Measurements from ENCODE around the gene SF3B2. TPM values are rescaled to one million over a fixed set of nuclear protein-coding genes. Genes with fewer than 3 reads are reported as not detected.
"Not testable (repeated sequence)": the region's sequence is repeated elsewhere in the genome, so short reads cannot be mapped to it uniquely, and the experiment has no call there.

SF3B2 gene
- total RNA-seq, 1 experiment from 2014 or later, result 194 TPM

DNA sequence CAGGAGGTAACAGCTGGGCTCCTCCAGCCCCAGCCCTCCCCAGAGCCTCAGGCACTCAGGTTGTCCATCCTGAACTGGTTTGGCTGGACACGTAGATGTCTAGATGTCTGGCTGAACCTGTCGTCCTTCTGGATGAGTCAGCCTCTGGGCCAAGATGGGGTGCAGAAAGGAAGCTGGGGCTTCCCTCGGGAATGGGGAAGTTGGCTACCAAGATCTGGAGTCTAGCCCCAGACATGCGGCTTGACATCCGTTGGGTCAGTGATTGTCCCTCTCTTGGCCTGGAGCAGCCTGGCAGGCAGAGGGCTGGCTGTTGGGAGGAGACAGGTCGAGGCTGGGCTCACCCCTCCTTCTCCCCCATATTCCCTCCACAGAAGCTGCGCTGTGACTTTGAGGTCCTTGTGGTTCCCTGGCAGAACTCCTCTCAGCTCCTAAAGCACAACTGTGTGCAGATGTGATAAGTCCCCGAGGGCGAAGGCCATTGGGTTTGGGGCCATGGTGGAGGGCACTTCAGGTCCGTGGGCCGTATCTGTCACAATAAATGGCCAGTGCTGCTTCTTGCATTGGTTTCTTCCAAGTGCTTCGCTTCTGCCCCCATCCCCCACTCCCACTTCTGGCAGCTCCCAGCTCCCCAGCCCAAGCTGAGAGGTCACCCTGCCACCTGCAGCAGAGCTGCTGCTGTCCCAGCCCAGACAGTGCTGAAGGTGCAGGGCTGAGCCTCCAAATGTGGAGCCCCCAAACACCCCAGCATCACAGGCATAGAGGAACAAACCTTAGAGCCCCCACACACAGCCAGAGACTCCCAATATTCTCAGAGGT is 39.0 kb upstream of the SF3B2 start:
- peak; percentile 62 for DNase-seq
- Histone ChIP-seq H3K36me3 (replicated peaks; ENCODE audit: control insufficient read depth, insufficient read depth, low read length) (no peaks in the 10 kb centered on the region), H3K4me3 (ENCODE audit: insufficient read depth, low read depth, low read length) (no peak overlapping the region), H3K27me3 (ENCODE audit: control insufficient read depth, insufficient read depth, low read length) (no peaks in the 10 kb centered on the region; the same call in 1 of the 2 replicates)

DNA sequence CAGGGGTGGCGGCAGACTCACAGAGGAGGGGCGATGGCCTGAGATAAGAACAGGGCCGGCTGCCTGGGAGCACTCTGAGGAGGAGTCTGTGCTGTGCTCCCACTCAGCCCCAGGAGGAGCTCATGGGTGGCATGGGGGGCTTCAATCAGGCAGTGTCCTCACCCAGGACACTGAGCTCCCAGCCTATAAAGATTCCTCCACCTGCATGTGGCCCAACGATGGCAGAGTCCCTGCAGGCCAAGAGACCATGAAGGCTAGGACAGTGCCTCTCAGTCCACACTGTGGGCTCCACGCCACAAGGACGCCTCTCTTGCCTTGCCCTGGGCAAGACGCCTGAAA is 38.4 kb upstream of the SF3B2 start:
- DNase-seq, result no peak
- no peaks in the 10 kb centered on the region; the same call in 1 of the 2 replicates for H3K27me3 ChIP-seq (ENCODE audit: control insufficient read depth, insufficient read depth, low read length)

DNA sequence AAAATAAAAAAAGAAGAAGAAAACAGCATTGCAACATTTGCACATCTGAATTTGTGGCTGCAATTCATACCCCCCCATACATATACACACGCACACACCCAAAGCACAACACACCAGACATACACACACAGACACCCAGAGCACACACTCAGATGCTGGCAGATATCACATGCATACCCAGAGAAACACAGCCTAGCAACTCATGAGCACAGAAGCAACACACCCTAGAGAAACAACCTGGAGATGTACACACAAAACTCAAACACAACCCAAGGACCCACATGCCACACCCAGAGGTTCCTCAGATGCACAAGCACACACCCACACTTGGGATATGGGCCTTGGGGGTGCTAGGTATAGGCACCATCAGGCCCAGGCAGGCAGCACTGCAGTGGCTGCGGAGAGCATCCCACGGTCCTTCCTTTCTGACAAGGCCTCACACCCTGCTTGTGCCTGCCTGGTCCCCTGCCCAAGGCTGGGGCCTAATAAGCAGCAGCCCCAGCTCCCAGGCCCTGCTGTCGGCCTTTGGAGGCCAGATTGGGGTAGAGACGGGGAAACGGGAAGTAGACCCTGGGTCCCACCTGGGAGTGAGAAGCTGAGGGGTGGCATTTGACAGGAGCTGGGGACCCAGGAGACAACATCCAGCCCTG is 37.2 kb upstream of the SF3B2 start:
- H3K36me3 ChIP-seq (replicated peaks; ENCODE audit: control insufficient read depth, insufficient read depth, low read length), result no peaks in the 10 kb centered on the region
- H3K4me3 ChIP-seq (ENCODE audit: insufficient read depth, low read depth, low read length), result no peak overlapping the region
- DNase-seq, result no peak
- no peaks in the 10 kb centered on the region; the same call in 1 of the 2 replicates for H3K27me3 ChIP-seq (ENCODE audit: control insufficient read depth, insufficient read depth, low read length)

More for the DNA sequence above, 38.4 kb upstream of the SF3B2 start:
- Histone ChIP-seq H3K36me3 (replicated peaks; ENCODE audit: control insufficient read depth, insufficient read depth, low read length) (no peaks in the 10 kb centered on the region), H3K4me3 (ENCODE audit: insufficient read depth, low read depth, low read length) (no peak overlapping the region)

DNA sequence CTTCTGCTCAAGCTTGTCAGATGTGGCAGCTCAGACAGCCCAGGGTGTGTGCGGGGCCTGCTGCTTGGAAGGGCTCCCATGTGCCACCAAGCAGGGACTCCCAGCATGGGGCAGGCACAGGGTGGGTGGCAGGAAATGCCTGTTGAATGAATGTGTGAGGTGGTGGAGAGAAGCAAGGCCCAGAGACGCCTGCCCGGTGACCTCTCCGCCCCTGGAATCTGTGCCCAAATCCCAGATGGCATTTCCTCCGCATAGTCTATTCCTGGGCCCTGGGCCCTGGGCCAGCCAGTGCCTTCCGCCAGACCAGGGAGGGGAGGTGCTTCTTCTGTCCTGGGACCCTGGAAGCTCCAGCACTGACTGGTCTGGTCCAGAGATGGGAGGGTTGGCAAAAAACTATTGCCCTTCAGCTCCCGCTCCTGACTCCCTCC is 36.7 kb upstream of the SF3B2 start:
- no peaks in the 10 kb centered on the region; the same call in 1 of the 2 replicates for H3K27me3 ChIP-seq (ENCODE audit: control insufficient read depth, insufficient read depth, low read length)
- DNase-seq, result no peak

DNA sequence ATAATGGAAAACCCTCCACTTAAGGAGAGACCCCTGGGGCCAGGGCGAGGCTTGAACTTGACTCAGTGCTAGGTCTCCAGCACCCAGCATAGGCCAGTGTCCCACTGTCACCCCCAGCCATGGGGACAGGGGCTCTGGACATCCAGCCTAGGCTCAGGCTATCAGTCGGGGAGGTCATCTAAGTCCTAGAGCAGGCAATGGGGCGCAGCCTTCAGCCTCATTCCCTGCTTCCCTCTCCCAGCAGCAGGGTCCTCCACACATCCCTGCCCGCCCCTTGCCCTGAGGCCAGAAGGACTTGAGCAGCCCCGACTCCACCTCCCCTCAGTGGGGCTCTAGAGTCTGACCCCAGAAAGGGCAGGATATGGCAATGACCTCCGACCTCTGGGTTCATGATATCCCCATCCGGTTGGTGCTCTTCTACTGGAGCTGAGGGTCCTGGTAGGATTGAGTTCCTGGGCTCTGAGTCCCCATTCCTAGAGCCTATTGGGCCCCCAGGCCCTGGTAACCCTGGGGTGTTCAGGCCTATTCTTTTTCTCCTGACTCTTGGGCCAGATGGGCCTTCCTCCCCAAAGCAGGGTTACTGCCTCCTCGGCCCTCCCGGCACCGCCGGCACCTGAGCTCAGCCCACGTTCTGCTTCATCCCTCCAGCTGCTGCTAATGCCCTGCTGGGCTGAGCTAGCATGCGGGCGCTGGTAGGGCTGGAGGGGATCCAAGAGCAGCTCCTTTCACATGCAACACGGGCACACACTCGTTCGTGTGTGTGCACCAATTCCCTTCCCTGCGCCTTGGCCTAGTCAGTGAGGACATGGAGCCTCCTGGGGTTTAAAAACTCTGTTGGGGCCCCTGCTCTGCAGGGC is 36.0 kb upstream of the SF3B2 start:
- Histone ChIP-seq H3K4me3 (ENCODE audit: insufficient read depth, low read depth, low read length) (no peak overlapping the region), H3K27me3 (ENCODE audit: control insufficient read depth, insufficient read depth, low read length) (no peaks in the 10 kb centered on the region; the same call in 1 of the 2 replicates), H3K36me3 (replicated peaks; ENCODE audit: control insufficient read depth, insufficient read depth, low read length) (no peaks in the 10 kb centered on the region)
- no peak for DNase-seq

More for the DNA sequence above, 36.7 kb upstream of the SF3B2 start:
- H3K36me3 ChIP-seq (replicated peaks; ENCODE audit: control insufficient read depth, insufficient read depth, low read length), result no peaks in the 10 kb centered on the region
- H3K4me3 ChIP-seq (ENCODE audit: insufficient read depth, low read depth, low read length), result no peak overlapping the region

DNA sequence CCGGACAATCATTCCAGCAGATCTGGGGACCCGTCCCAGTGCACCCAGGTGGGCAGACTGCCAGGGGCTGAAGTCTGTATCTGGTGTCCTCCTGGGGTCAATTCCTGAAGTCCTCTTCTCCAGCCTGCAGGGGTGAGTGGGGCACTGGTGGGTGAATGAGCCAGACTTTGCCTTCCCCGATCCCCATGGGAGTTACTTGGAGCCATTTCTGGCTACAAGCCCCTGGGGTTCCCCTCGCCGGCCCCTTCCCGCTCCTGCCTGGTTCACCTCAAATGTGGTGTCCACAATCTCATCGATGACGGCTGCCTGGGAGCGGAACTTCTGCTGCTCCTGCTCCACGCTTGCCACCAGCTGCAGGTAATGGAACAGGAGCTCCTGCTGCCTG is 35.4 kb upstream of the SF3B2 start:
- Histone ChIP-seq H3K27me3 (ENCODE audit: control insufficient read depth, insufficient read depth, low read length) (peaks cover 1% of the 10 kb centered on the region; the same call in 1 of the 2 replicates), H3K4me3 (ENCODE audit: insufficient read depth, low read depth, low read length) (no peak overlapping the region), H3K36me3 (replicated peaks; ENCODE audit: control insufficient read depth, insufficient read depth, low read length) (no peaks in the 10 kb centered on the region)
- no peak for DNase-seq

DNA sequence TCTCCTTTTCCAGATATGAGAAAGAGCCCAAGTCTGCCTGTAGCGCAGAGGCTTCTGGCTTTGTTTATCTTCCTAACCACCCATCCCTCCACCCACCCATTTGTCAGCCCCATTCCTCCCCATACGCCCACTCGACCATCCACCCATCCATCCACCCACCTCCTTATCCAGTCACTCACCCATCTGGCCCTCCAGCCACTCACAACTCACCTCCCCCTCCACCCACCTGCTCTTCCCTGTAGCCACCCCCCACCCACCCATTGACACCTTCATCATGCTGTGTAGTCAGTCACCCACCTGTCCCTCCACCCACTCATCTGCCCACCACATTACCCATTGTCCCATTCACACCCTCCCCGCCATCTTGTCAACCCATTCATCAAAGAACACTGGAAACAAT is 34.8 kb upstream of the SF3B2 start:
- no peak for DNase-seq
- Histone ChIP-seq H3K36me3 (replicated peaks; ENCODE audit: control insufficient read depth, insufficient read depth, low read length) (no peaks in the 10 kb centered on the region), H3K4me3 (ENCODE audit: insufficient read depth, low read depth, low read length) (no peak overlapping the region), H3K27me3 (ENCODE audit: control insufficient read depth, insufficient read depth, low read length) (peaks cover 3% of the 10 kb centered on the region; the same call in 1 of the 2 replicates)

DNA sequence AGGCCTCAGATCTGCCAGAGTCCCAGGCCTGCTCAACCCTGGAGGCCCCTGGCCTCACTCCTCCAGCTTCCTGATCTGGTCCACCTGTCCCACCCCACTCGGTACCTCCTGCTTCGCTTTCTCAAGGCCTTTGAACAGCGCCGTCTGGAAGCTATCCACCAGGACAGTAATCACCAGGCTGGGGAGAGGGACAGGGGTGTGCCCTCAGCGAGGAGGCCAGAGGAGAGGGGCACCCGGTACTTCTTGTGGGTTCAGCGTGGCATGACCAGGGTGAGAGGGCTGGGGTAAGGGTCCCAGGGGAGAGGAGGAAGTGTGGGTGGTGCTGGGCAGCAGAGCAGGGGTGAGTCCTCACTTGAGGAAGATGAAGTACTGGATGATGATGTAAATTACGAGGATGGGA is 32.0 kb upstream of the SF3B2 start:
- Histone ChIP-seq H3K27me3 (ENCODE audit: control insufficient read depth, insufficient read depth, low read length) (peaks cover 8% of the 10 kb centered on the region), H3K36me3 (replicated peaks; ENCODE audit: control insufficient read depth, insufficient read depth, low read length) (no peaks in the 10 kb centered on the region), H3K4me3 (ENCODE audit: insufficient read depth, low read depth, low read length) (no peak overlapping the region)
- no peak for DNase-seq

DNA sequence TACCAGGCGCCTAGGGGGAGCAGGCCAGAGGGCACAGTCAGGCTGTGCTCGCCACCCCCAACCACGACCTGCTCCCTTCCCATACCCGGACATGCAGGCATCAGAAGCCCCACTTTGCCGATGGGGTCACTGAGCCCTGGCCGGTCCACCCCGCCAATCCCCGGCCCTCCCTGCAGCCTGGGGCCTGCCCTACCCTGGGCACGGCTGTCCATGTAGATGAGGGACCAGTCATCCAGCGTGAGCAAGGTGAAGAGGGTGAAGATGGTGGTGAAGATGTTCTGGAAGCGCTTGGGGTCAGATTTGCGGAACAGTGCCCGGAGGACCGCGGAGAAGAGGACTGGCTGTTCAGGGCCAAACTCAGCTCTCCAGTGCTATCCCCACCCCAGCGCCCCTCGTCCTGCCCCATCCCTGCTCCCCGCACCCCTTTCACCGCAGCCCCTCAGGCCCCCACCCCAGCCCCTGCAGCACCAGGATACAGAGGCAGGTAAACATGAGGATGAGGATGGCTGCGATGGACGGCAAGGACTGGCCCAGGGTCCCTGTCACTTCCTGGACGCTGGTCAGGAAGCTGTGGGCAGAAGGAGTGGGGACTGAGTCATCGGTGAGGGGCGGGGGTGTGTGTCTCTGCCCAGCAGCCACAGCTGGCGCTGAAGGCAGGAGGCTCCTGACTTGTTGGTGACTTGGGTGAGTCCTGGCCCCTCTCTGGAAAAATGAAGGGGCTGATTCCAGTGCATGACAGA is 31.4 kb upstream of the SF3B2 start:
- Histone ChIP-seq H3K36me3 (replicated peaks; ENCODE audit: control insufficient read depth, insufficient read depth, low read length) (no peaks in the 10 kb centered on the region), H3K27me3 (ENCODE audit: control insufficient read depth, insufficient read depth, low read length) (peaks cover 8% of the 10 kb centered on the region), H3K4me3 (ENCODE audit: insufficient read depth, low read depth, low read length) (no peak overlapping the region)
- DNase-seq, result no peak

DNA sequence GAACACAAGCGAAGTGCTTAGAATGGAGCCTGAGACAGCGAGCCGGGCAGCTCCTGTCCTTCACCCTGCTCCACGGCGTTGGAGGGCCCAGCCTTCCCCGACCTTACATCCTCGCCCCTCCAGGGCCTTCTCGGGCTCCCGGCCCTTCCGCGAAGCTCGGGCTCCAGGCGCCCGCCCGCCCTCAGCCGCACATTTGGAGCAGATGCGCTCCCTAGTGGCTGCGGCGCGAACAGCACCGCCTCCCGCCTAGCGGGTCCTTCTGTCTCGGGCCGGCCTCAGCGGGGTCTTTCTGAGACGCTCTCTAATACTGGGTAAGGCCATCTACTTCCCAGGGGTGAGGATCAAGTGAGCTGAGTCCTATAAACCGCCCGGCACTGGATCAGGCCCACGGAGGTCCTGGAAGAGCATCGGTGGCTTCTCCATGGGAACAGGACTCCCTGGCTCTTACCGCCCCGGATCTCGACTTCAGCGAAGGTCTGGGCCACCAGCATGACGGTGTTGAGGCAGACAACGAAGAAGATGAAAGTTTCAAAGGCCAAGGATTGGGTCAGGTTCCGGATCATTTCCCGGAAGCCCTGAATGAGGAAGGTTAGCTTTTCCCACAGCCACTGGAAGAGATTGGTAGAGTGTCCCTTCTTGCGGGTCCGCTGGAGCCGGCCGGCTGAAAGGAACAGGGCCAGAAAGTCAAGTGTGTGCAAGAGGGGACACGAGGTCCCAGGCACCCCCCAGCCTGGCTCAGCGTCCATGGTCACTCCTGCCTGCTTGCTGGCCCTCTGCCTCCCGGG is 29.6 kb upstream of the SF3B2 start:
- Histone ChIP-seq H3K36me3 (replicated peaks; ENCODE audit: control insufficient read depth, insufficient read depth, low read length) (no peaks in the 10 kb centered on the region), H3K27me3 (ENCODE audit: control insufficient read depth, insufficient read depth, low read length) (peaks cover 8% of the 10 kb centered on the region), H3K4me3 (ENCODE audit: insufficient read depth, low read depth, low read length) (no peak overlapping the region)
- DNase-seq, result peak; percentile 98

DNA sequence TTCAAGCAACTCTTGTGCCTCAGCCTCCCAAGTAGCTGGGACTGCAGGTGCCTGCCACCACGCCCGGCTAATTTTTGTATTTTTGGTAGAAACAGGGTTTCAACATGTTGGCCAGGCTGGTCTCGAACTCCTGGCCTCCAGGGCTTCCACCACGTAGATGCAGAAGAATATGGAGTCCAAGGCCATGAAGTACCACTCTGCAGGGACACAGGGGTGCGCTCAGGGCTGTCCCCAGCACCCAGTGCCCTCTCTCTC is 29.1 kb upstream of the SF3B2 start:
- H3K4me3 ChIP-seq (ENCODE audit: insufficient read depth, low read depth, low read length); H3K27me3 ChIP-seq (ENCODE audit: control insufficient read depth, insufficient read depth, low read length); H3K36me3 ChIP-seq (replicated peaks; ENCODE audit: control insufficient read depth, insufficient read depth, low read length); DNase-seq: not testable (repeated sequence)

DNA sequence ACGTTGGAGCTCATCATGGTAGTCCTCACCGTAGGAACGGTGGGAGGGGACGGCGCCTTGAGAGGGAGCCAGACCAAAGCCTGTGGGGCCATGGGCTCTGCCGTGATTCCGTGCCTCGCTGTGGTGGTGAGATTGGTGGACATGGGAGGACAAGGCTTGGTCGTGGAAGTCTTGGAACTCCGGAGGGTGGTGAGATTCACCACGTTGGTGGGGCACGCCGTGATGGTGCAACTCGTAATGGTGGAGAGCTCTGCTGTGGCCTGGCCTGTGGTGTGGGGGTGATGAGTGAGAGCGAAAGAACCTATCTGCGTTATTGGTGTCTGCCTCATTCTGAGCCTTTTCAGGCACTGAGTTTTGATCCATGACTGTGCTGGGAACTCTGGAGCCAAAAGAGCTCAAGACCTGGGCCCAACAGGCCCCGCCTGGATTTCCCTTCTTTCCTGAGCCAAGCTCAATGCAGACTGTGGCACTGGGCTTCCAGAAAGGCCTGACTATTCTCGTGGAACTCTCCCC is 26.1 kb upstream of the SF3B2 start, which contains the start of gene CATSPER1:
Gene CATSPER1, minus strand, starts transcription at position 463 of the 513 bp plus-strand sequence. Its CDS starts 100 bp downstream, at position 363.
- peaks cover 8% of the 10 kb centered on the region for H3K27me3 ChIP-seq (ENCODE audit: control insufficient read depth, insufficient read depth, low read length)
- no peak for DNase-seq
- no peaks in the 10 kb centered on the region for H3K36me3 ChIP-seq (replicated peaks; ENCODE audit: control insufficient read depth, insufficient read depth, low read length)
- no peak within 1 kb of the TSS for H3K4me3 ChIP-seq (ENCODE audit: insufficient read depth, low read depth, low read length)

DNA sequence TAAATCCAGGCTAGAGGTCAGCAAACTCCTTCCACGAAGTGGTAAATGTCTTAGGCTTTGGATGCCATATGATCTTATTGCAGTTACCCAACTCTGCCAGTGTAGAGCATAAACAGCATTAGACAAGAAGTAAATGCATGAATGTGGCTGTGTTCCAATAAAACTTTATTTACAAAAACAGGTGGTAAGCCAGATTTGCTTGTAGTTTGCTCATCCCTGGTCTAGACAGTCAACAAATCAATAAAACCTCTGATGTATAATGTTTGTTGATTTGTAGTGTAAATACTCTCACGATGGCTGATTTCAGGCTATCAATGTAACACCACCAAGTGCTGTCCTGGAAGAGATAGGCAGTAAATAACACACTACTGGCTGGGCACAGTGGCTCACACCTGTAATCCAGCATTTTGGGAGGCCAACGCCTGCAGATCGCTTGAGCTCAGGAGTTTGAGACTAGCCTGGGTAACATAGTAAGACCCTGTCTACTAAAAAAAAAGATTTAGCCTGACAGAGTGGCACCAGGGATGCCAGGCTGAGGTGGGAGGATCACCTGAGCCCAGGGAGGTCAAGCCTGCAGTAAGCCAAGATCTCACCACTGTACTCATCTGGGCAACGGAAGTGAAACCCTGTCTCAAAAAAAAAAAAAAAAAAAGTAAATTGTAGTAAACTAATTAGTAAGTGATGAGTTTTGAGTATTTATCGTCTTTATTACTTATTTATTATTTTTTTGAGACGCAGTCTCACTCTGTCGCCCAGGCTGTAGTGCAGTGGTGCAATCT is 19.0 kb upstream of the SF3B2 start:
- Histone ChIP-seq H3K4me3 (ENCODE audit: insufficient read depth, low read depth, low read length) (no peak overlapping the region), H3K36me3 (replicated peaks; ENCODE audit: control insufficient read depth, insufficient read depth, low read length) (no peaks in the 10 kb centered on the region), H3K27me3 (ENCODE audit: control insufficient read depth, insufficient read depth, low read length) (no peaks in the 10 kb centered on the region)
- DNase-seq, result no peak

Data from H7 (cell line).